Lung (tissue), 4 donors: Measurements from ENCODE around the gene NFE2L3. TPM values are rescaled to one million over a fixed set of nuclear protein-coding genes. Genes with fewer than 3 reads are reported as not detected.

Experiments used
- polyA plus RNA-seq, 2 donors: library from polyadenylated mRNA; stranded (reverse); fragments of 200-250 nt; gene quantifications; one replicate each; pipeline ENCODE4 v1.2.1, GENCODE V29; 2013
- total RNA-seq, 2 donors: library from RNA; depleted of rRNA in 1 of 2; stranded (reverse); fragments of >200 nt in 1 of 2; gene quantifications; one replicate each; pipeline ENCODE4 v1.2.1, GENCODE V29; 2014 to 2021
- donor health status: Bipolar disorder and iron deficiency.
- donor health status: healthy.
- donor health status: DM: yes; HTN: yes; CAD: no.

Gene NFE2L3
- total and polyA plus RNA-seq, 4 donors = 3.6 to 6.5 (median 5.1) TPM

Other genes with a start within 250 kb of the NFE2L3 start
- gene HNRNPA2B1, start 48.5 kb downstream of the NFE2L3 start, total RNA-seq = 100 to 1,000 TPM; 363 to 424 TPM
- 100 to 1,000 TPM; 540 to 572 TPM for gene HNRNPA2B1, start 48.5 kb downstream of the NFE2L3 start, polyA plus RNA-seq
- 100 to 1,000 TPM in 1 of 2 donors, 10 to 100 TPM in 1; 77.7 to 136 TPM for gene CBX3, start 49.5 kb downstream of the NFE2L3 start, total RNA-seq
- gene CBX3, start 49.5 kb downstream of the NFE2L3 start, polyA plus RNA-seq = 10 to 100 TPM; 94.4 to 95.4 TPM
- gene SNX10, start 139.7 kb downstream of the NFE2L3 start, total RNA-seq = 10 to 100 TPM; 12.2 to 48.5 TPM
- 10 to 100 TPM; 24.9 to 54.7 TPM for gene SNX10, start 139.7 kb downstream of the NFE2L3 start, polyA plus RNA-seq